CD4-positive, alpha-beta memory T cell (primary cell): Measurements from ENCODE around the gene NPIPA5. TPM values are rescaled to one million over a fixed set of nuclear protein-coding genes. Genes with fewer than 3 reads are reported as not detected.
"Not testable (repeated sequence)": the region's sequence is repeated elsewhere in the genome, so short reads cannot be mapped to it uniquely, and the experiment has no call there.

Experiments used
- CTCF ChIA-PET: fragments of 350-600 bp; sonication (Branson Sonifier 250); formaldehyde crosslinking; loops from one replicate; lab custom pipeline; 2021; ENCODE audit warnings: inconsistent platforms; ENCODE audit not compliant: partially characterized antibody; lab: Charles Lee
- POLR2A ChIA-PET: fragments of 350-600 bp; sonication (Branson Sonifier 250); formaldehyde crosslinking; loops from one replicate; lab custom pipeline; 2021; ENCODE audit not compliant: partially characterized antibody; lab: Charles Lee
- DNase-seq, 5 donors: peaks; one replicate each; pipeline versions ENCODE4 v3.0.0 to v3.0.0-alpha.2; 2020 to 2022; ENCODE audit warnings: mixed read lengths in 1 of 5
- H3K27ac ChIP-seq: one replicate; pipeline ENCODE4 v1.7.0; 2013; ENCODE audit warnings: low read depth, low read length
- H3K27me3 ChIP-seq: 2 replicates; pipeline ENCODE4 v1.7.0; 2013; ENCODE audit warnings: mild to moderate bottlenecking, low read length, moderate library complexity; ENCODE audit not compliant: insufficient read depth
- H3K36me3 ChIP-seq: 2 replicates; pipeline ENCODE4 v1.7.0; 2013; ENCODE audit warnings: mild to moderate bottlenecking, low read length, moderate library complexity; ENCODE audit not compliant: insufficient read depth
- H3K4me1 ChIP-seq: 2 replicates; pipeline ENCODE4 v1.7.0; 2013; ENCODE audit warnings: mild to moderate bottlenecking, low read length, moderate library complexity; ENCODE audit not compliant: insufficient read depth
- H3K4me3 ChIP-seq, 2 donors: one replicate each; pipeline ENCODE4 v1.7.0; 2013; ENCODE audit warnings: low read length in 2 of 2, mild to moderate bottlenecking in 1 of 2
- H3K9me3 ChIP-seq, 2 donors: one replicate each; pipeline ENCODE4 v1.7.0; 2013; ENCODE audit warnings: low read length in 2 of 2, control low read depth in 1 of 2; ENCODE audit not compliant: control insufficient read depth in 1 of 2
- H3K27ac Mint-ChIP-seq, 7 donors: one replicate each; pipeline ENCODE4 v1.8.0; 2020 to 2021; ENCODE audit warnings: mixed read lengths in 7 of 7, mild to moderate bottlenecking in 6 of 7, inconsistent platforms in 3 of 7, moderate library complexity in 3 of 7
- H3K27me3 Mint-ChIP-seq, 2 donors: one replicate each; pipeline ENCODE4 v1.8.0; 2020 to 2021; ENCODE audit warnings: mixed read lengths in 2 of 2
- H3K36me3 Mint-ChIP-seq, 2 donors: one replicate each; pipeline ENCODE4 v1.8.0; 2020 to 2021; ENCODE audit warnings: mixed read lengths in 2 of 2, inconsistent platforms in 1 of 2, mild to moderate bottlenecking in 1 of 2
- H3K4me1 Mint-ChIP-seq, 4 donors: one replicate each; pipeline ENCODE4 v1.8.0; 2020 to 2021; ENCODE audit warnings: mixed read lengths in 4 of 4, mild to moderate bottlenecking in 1 of 4
- H3K4me3 Mint-ChIP-seq, 8 donors: one replicate each; pipeline ENCODE4 v1.8.0; 2020 to 2021; ENCODE audit warnings: mixed read lengths in 8 of 8, mild to moderate bottlenecking in 7 of 8, moderate library complexity in 6 of 8, inconsistent platforms in 3 of 8
- H3K9me3 Mint-ChIP-seq, 8 donors: one replicate each; pipeline ENCODE4 v1.8.0; 2020 to 2021; ENCODE audit warnings: mixed read lengths in 8 of 8, mild to moderate bottlenecking in 5 of 8, inconsistent platforms in 3 of 8, moderate library complexity in 1 of 8
- intact Hi-C: fragments of 100-400 bp; cut with micrococcal nuclease; formaldehyde crosslinking; loops from one replicate; pipeline ENCODE4 v1.15.1; 2023
- polyA plus RNA-seq, 2 donors: library from polyadenylated mRNA; unstranded; fragments of 300-500 nt; fragmentation: Illumina TruSeq; gene quantifications; one replicate each; pipeline ENCODE4 v1.2.3, GENCODE V29; 2021
- total RNA-seq, 2 experiments: library from RNA; stranded (reverse); gene quantifications; one replicate each; pipeline ENCODE4 v1.2.3, GENCODE V29; 2021

The NPIPA5 gene
- total and polyA plus RNA-seq, 4 experiments from 2014 or later = 1.7 to 41.1 (median 37.5) TPM; not detected in 1

GRCh38 chr16:15400314-15400713 is 22.2 kb upstream of the NPIPA5 start:
- H3K27me3 Mint-ChIP-seq = peaks cover 12 to 21% of the 10 kb centered on the region in 2 donors
- not testable (repeated sequence) for H3K4me3 Mint-ChIP-seq

GRCh38 chr16:15399317-15399716 is 21.2 kb upstream of the NPIPA5 start:
- Mint-ChIP-seq H3K4me1 (peaks cover 0 to 8% (median 0%) of the 10 kb centered on the region in 4 donors), H3K4me3 (no peak overlapping the region), H3K27me3 (peaks cover 15 to 24% of the 10 kb centered on the region in 2 donors), H3K36me3 (no peaks in the 10 kb centered on the region), H3K27ac (no peak overlapping the region), H3K9me3 (no peaks in the 10 kb centered on the region)
- Histone ChIP-seq H3K4me1 (no peaks in the 10 kb centered on the region), H3K4me3 (no peak overlapping the region), H3K27ac (no peak overlapping the region), H3K36me3 (no peaks in the 10 kb centered on the region), H3K27me3 (no peaks in the 10 kb centered on the region), H3K9me3 (no peaks in the 10 kb centered on the region)
- intact Hi-C loops = no loop called here
- no peak for DNase-seq
- ChIA-PET POLR2A (no interaction called here), CTCF (no interaction called here)

More at GRCh38 chr16:15400314-15400713, 22.2 kb upstream of the NPIPA5 start:
- H3K4me1 ChIP-seq, H3K9me3 Mint-ChIP-seq, H3K36me3 Mint-ChIP-seq, intact Hi-C loops, CTCF ChIA-PET, H3K36me3 ChIP-seq, H3K27me3 ChIP-seq, H3K27ac ChIP-seq, H3K4me3 ChIP-seq, H3K9me3 ChIP-seq, DNase-seq, H3K4me1 Mint-ChIP-seq, H3K27ac Mint-ChIP-seq, POLR2A ChIA-PET: not testable (repeated sequence)

- POLR2A ChIA-PET = interaction anchor here (0.6 kb wide), 1 partner anchor 31 kb away, joined by 3 read pairs; no protein-coding TSS in a partner anchor
- Mint-ChIP-seq H3K36me3 (no peaks in the 10 kb centered on the region), H3K4me3 (no peak overlapping the region), H3K27me3 (peaks cover 18 to 24% of the 10 kb centered on the region in 2 donors), H3K9me3 (no peaks in the 10 kb centered on the region), H3K4me1 (peaks cover 0 to 8% (median 0%) of the 10 kb centered on the region in 4 donors), H3K27ac (no peak overlapping the region)
- CTCF ChIA-PET = no interaction called here
- DNase-seq = no peak
- Histone ChIP-seq H3K27me3 (no peaks in the 10 kb centered on the region), H3K36me3 (no peaks in the 10 kb centered on the region), H3K27ac (no peak overlapping the region), H3K4me3 (no peak overlapping the region), H3K4me1 (no peaks in the 10 kb centered on the region), H3K9me3 (no peaks in the 10 kb centered on the region)
- intact Hi-C loops = no loop called here
These were observed 20.7 kb upstream of the NPIPA5 start for GRCh38 chr16:15398618-15399316.

DNA sequence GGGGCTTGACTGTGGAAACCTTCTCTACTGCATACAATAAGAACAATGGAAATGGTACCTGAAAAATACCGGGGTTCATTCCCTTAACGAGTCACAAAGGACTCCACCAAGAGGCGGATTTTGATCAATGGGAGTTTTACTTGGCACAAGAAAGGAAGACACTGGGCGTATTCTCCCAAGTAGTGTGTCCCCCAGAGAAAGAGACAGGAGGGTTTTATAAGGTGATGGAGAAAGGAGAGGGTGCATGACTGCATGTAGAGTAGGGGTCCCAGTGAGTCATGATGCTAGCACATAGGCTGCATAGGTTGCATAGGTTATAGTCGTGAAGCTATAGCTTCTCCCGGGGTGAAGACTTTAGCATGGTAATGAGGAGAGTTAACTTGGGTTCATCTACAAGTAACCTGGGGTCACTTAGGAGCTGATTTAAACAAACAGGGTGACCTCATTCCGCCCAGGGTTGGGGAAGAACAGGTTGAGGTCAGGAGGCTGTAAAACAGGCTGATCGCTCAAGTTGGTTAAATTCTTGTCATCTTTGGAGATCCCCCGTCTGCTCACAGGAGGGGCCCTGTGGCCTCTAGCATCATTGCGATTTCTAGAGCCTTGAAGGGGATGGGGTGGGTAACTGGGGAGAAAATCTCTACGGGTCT is 19.0 kb upstream of the NPIPA5 start:
- H3K9me3 ChIP-seq = no peaks in the 10 kb centered on the region
- peaks cover 0 to 3% (median 0%) of the 10 kb centered on the region in 8 donors for H3K9me3 Mint-ChIP-seq
- no peak for DNase-seq
- H3K36me3 ChIP-seq = no peaks in the 10 kb centered on the region
- CTCF ChIA-PET = no interaction called here
- H3K4me3 ChIP-seq = no peak overlapping the region
- H3K27me3 Mint-ChIP-seq = peaks cover 24 to 25% of the 10 kb centered on the region in 2 donors
- peak overlapping the region in 1 of 8 donors; percentile 39 for H3K4me3 Mint-ChIP-seq
- no peaks in the 10 kb centered on the region for H3K36me3 Mint-ChIP-seq
- no peak overlapping the region for H3K27ac Mint-ChIP-seq
- POLR2A ChIA-PET = no interaction called here
- H3K27me3 ChIP-seq = no peaks in the 10 kb centered on the region
- intact Hi-C loops = no loop called here
- H3K4me1 ChIP-seq = no peaks in the 10 kb centered on the region
- peaks cover 0 to 8% (median 0%) of the 10 kb centered on the region in 4 donors for H3K4me1 Mint-ChIP-seq
- H3K27ac ChIP-seq = no peak overlapping the region

DNA sequence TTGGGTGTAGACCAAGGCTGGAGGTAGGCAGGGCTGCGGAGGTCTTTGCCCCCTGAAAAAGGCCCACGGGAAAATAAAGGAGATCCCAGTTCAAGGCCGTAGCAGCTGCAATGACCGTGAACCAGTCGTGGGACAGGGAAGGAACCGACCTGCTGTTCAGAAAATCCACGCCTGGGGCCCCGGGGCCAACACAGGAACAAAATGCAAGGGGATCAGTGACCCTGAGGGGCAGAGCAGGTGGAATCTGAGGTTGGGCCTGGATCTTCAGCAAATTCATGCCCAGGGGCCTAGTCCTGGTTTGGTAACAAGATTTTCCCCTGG is 18.4 kb upstream of the NPIPA5 start:
- POLR2A ChIA-PET, H3K4me1 Mint-ChIP-seq, H3K27ac ChIP-seq, H3K9me3 ChIP-seq, intact Hi-C loops, H3K27ac Mint-ChIP-seq, CTCF ChIA-PET, H3K9me3 Mint-ChIP-seq, H3K36me3 Mint-ChIP-seq, H3K27me3 ChIP-seq, H3K4me3 Mint-ChIP-seq, H3K36me3 ChIP-seq, H3K4me1 ChIP-seq, DNase-seq, H3K4me3 ChIP-seq: not testable (repeated sequence)
- H3K27me3 Mint-ChIP-seq = peaks cover 24 to 25% of the 10 kb centered on the region in 2 donors

- H3K9me3 Mint-ChIP-seq, H3K4me1 Mint-ChIP-seq, H3K27ac ChIP-seq, H3K4me3 ChIP-seq, POLR2A ChIA-PET, H3K9me3 ChIP-seq, H3K4me1 ChIP-seq, intact Hi-C loops, CTCF ChIA-PET, H3K36me3 ChIP-seq, H3K36me3 Mint-ChIP-seq, H3K27ac Mint-ChIP-seq, H3K27me3 ChIP-seq: not testable (repeated sequence)
- peak within 1 kb of the TSS in 3 of 8 donors; percentile 10 to 25 (median 20) for H3K4me3 Mint-ChIP-seq
- peaks cover 25% of the 10 kb centered on the region in 2 donors for H3K27me3 Mint-ChIP-seq
- DNase-seq = peak in 1 of 5 donors; percentile 1
These were observed 17.8 kb upstream of the NPIPA5 start, which contains the start of gene MPV17L for GRCh38 chr16:15395631-15396508. MPV17L (plus strand) TSS chr16:15395754; CDS start chr16:15395898, 144 bp downstream.

- H3K27ac ChIP-seq, H3K36me3 Mint-ChIP-seq, H3K4me3 Mint-ChIP-seq, H3K4me1 Mint-ChIP-seq, H3K4me1 ChIP-seq, H3K9me3 Mint-ChIP-seq, H3K9me3 ChIP-seq, H3K4me3 ChIP-seq, CTCF ChIA-PET, H3K36me3 ChIP-seq, H3K27me3 ChIP-seq, POLR2A ChIA-PET, DNase-seq, H3K27ac Mint-ChIP-seq, intact Hi-C loops: not testable (repeated sequence)
- H3K27me3 Mint-ChIP-seq = peaks cover 21% of the 10 kb centered on the region in 2 donors
These were observed 14.9 kb upstream of the NPIPA5 start for GRCh38 chr16:15393025-15393424.
